ENCODE data around the gene FGF6.
"Not testable (repeated sequence)": the region's sequence is repeated elsewhere in the genome, so short reads cannot be mapped to it uniquely, and the experiment has no call there.

The FGF6 gene, protein sequence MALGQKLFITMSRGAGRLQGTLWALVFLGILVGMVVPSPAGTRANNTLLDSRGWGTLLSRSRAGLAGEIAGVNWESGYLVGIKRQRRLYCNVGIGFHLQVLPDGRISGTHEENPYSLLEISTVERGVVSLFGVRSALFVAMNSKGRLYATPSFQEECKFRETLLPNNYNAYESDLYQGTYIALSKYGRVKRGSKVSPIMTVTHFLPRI

DNA sequence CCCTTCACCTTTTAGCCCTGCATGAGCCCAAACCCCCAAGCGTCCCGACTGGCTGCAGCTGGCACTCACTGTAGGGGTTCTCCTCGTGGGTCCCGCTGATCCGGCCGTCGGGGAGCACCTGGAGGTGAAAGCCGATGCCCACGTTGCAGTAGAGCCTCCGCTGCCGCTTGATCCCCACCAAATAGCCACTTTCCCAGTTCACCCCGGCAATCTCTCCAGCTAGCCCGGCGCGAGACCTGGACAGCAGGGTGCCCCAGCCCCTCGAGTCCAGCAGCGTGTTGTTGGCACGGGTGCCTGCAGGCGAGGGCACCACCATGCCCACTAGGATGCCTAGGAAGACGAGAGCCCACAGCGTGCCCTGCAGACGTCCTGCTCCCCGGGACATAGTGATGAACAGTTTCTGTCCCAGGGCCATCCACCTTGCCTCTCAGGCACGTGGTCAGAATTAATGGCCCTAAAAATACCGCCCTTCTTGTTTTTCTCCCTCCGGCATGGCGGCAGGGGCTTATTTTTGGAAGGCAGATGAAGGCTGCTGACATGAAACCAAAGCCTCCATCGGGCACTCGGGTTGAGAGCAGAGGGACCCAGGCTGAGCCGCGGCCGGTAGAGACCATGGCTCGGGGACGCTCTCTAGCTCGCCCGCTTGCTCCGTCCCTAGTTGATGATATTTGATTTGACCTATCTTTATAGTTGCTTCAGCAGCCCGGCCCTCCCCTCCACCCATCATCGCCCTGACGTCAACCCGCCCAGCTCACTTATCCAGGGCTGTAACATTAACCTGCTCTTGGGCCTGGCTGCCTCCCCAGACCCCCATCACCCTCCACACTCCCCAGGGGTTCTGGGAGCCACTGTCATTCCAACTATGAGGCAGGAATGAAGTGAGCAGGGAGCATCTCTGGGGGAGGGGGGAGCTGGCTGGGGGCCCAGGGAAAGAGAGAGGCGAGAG lies at the start of gene FGF6:
TSS of gene FGF6 (minus strand) at position 660 of the 946 bp plus-strand sequence. CDS start at position 415, 245 bp downstream.
- DNase-seq, result no peak

DNA sequence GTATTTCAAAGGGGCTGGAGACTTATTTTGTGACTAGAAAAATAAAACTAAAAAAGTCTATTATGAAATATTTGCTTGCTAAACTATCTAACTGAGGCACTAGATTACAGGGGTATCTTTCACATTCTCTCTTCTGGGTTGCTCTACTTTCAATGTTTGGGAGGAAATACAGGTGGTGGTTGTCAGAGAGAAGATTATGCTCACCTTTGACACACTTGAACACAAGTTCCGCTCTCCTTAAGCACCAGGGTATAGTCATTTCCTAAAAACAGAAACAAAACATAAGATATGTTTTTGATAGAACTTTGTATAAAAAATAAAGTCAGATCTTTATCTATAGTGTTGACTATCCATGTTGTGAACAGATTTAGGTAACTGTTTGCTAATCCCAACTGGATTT lies 45.4 kb upstream of the FGF6 start:
- DNase-seq, result no peak

GRCh38 chr12:4489556-4489955 lies 43.9 kb upstream of the FGF6 start:
- DNase-seq, result no peak

DNA sequence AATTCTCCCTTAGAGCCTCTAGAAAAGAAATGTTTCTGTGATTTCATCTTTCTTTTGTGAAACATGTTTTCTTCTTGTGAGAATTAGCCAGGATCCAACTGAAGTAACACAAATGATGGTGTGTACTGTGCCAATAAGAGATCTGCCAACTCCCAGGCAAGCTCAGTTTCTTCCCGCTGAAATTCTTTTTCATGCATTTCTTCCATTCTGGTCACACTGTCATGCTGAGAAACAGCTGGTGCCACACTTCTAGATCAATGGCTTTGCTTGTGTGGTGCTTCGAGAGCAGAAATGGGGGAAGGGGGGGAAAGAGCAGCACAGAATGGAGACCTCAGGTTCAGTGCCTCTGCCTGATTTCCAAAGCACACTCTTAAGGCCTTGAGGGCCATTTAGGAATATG lies 41.4 kb upstream of the FGF6 start:
- DNase-seq, result no peak

DNA sequence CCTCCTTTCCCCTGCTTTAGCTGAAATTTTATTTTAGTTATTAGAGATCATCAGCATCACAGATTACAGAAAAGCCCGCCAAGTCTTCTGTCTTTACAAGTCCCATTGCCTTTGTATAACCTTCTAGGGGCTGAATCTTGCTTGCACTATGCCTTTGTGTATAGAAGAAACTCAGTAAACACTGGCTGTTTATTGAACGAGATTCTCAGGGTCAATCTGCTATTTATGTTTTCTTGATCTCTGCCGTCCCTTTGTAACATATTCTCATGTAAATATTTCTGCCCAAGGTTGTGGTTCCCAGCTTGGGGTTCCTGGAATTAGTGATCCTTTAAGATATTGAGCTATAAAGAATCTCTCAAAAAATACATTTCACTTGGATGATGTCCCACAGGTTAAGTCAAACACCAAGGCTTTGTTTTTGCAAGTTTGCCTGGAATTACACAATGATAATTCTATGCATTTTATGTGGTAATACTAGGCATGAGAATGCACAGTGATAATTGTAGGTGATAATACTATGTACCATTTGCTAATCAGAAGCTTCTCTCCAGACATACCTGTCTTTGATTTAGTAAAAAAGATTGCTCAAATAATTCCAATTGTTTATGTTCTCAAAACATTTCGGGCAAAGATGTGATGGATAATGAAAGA lies 40.6 kb upstream of the FGF6 start:
- no peak for DNase-seq

GRCh38 chr12:4483885-4484823 lies 38.5 kb upstream of the FGF6 start:
- no peak for DNase-seq

- DNase-seq, result no peak
Observed at GRCh38 chr12:4482936-4483335, 37.3 kb upstream of the FGF6 start.

GRCh38 chr12:4478933-4479332 lies 33.3 kb upstream of the FGF6 start:
- DNase-seq, result no peak

- peak; percentile 75 to 81 for DNase-seq
Observed at GRCh38 chr12:4477129-4477528, 31.5 kb upstream of the FGF6 start.

- peak in 1 of 2 experiments; percentile 3 for DNase-seq
Observed at GRCh38 chr12:4472046-4472445, 26.4 kb upstream of the FGF6 start.

DNA sequence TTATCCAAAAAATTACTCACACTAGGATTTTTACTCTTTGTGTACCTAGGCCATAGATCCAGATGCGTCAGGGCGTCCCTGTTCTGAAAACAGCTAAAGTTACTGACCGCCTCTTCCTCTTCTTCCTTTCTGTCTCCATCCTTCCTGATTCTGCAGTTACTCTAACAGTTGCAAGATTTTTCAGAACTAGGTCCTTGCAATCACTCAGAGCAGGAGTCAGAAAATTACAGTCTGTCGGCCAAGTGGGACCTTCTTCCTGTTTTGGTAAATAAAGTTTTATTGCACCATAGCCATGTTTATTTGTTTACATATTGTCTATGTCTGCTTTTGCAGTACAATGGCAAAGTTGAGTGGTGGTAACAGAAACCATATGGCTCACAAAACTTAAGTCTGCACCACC lies 25.6 kb upstream of the FGF6 start:
- no peak for DNase-seq

- no peak for DNase-seq
Observed at GRCh38 chr12:4468994-4469393, 23.4 kb upstream of the FGF6 start.

GRCh38 chr12:4460761-4461160 lies 15.1 kb upstream of the FGF6 start:
- no peak for DNase-seq

GRCh38 chr12:4455849-4456248 lies 10.2 kb upstream of the FGF6 start:
- not testable (repeated sequence) for DNase-seq

- no peak for DNase-seq
Observed at GRCh38 chr12:4454315-4454860, 8.8 kb upstream of the FGF6 start.

DNA sequence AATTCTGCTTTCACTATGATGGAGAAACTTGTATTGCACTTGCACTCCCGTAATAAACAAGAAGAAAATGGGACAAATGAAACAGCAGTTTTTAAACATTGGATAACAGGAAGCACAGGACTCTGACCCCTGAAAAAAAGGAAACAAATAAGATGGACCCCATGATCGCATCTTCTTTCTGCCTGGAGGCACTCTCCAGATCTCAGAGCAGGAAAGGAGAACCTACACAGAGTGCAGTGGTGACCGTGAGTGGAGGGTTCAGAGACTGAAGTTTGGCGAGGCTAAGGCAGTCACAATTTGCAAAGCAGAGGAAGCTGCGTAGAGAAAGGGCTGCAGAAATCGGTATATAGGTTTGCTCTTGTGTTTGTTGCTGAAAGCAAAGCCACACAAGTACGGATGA lies 6.1 kb upstream of the FGF6 start:
- DNase-seq, result no peak

DNA sequence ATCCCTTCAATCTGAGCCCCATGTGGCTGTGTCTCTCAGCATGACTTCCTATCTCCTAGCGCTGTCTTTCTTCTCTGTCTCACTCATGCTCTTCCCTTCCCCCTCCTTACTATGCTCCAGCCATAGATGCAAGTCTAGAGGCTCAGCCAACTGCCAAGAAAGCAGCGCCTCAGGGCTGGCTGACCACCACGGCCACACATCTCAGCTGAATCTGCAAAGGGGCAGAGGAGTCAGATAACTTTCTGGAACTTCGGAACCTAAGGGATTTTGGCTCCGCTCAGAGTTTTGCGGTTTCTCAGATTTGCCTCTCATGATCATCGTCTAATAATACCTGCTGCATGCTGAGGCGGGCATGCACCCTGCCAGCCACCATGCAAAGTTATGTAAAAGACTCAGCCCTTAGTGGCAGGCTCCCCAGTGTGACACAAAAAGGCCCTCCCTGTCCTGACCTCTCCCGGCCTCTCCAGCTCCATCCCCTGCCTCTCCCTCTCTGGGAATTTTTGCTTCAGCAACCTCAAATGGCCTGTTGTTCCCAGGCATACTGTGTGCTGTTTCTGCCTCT lies 5.0 kb upstream of the FGF6 start:
- no peak for DNase-seq

GRCh38 chr12:4449851-4450221 lies 4.2 kb upstream of the FGF6 start:
- no peak for DNase-seq

- DNase-seq, result no peak
Observed at GRCh38 chr12:4448943-4449850, 3.6 kb upstream of the FGF6 start.

- DNase-seq, result no peak
Observed at GRCh38 chr12:4448371-4448940, 2.8 kb upstream of the FGF6 start.

DNA sequence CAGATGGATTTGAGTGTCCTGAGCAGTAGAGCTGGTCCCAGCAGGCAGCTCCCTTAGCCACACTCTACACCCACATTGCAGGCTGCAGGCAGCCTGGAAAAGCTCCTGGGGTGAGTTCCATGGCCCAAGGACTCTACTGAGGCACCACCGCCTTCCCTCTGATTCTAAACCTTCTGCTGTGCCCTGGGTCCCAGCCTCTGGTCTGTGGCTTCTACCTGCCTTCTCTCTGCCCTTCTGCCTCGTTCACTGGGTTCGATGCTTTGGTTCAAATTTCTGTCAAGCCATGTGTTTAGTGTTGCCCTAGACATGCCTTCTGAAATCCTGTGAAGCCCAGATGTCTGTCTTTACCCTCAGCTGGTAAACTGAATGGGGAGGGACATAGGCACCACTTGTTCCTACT lies 1.5 kb upstream of the FGF6 start:
- DNase-seq, result no peak

Measured in AML-193 (cell line).